ENCODE data around the gene EGR2. TPM values are rescaled to one million over a fixed set of nuclear protein-coding genes. Genes with fewer than 3 reads are reported as not detected.

EGR2 gene
- total and polyA plus RNA-seq, 2 donors (not counting 3 experiments of a cell fraction or from before 2014, with no cell fraction given) = 0.46 to 0.47 TPM

- Histone ChIP-seq H3K27me3 (ENCODE audit: control insufficient read depth in 2 of 2, insufficient read depth in 2 of 2, low read length in 2 of 2) (peaks cover 42 to 50% of the 10 kb centered on the region in 2 experiments), H4K20me1 (replicated peaks; ENCODE audit: control insufficient read depth, extremely low read depth, insufficient read depth, low read length) (no peaks in the 10 kb centered on the region), H3K9me1 (replicated peaks; ENCODE audit: control insufficient read depth, extremely low read depth, insufficient read depth, low read length) (no peaks in the 10 kb centered on the region), H3K9ac (replicated peaks; ENCODE audit: extremely low read depth, insufficient read depth, low read length) (no peak overlapping the region), H2AFZ (ENCODE audit: low read depth, low read length) (no peak overlapping the region), H3K4me2 (ENCODE audit: insufficient read depth, low read length) (peak overlapping the region; percentile 97), H3K27ac (ENCODE audit: insufficient read depth, low read depth, low read length) (no peak overlapping the region), H3K9me3 (replicated peaks; ENCODE audit: control insufficient read depth, insufficient read depth, low read length) (no peaks in the 10 kb centered on the region), H3K36me3 (ENCODE audit: control insufficient read depth in 2 of 2, extremely low read depth in 1 of 2, insufficient read depth in 2 of 2, low read length in 2 of 2) (no peaks in the 10 kb centered on the region), H3K79me2 (ENCODE audit: control insufficient read depth, insufficient read depth, low read length) (no peaks in the 10 kb centered on the region), H3K4me3 (replicated peaks in 1 of 3; ENCODE audit: insufficient read depth in 1 of 3, low read depth in 1 of 3, low read length in 3 of 3) (peak overlapping the region in 2 of 3 experiments; percentile 6 to 91), H3K4me1 (ENCODE audit: control insufficient read depth, extremely low read depth, insufficient read depth, low read length) (peaks cover 24% of the 10 kb centered on the region)
- DNase-seq (ENCODE audit: low read depth, low spot score) (peak; percentile 15), FAIRE-seq (no peak)
- dilution Hi-C loops (cut with MboI; ENCODE audit: extremely low pct_ligation_motif_present, low sequenced_read_pairs) (no loop called here), intact Hi-C loops (cut with micrococcal nuclease) (loop anchor here (1.0 to 5.0 kb wide), 9 partner anchors 11 to 1998 kb away; partner anchors contain the start of genes ADO, NRBF2, RHOBTB1 and RTKN2)
- ChIA-PET CTCF (interaction anchor here (0.6 to 9.9 kb wide), 6 partner anchors 8 to 222 kb away, joined by 3 to 232 read pairs (median 6); partner anchors contain the start of gene ADO), POLR2A (no interaction called here)
- TF ChIP-seq JUN (IDR thresholded peaks at IDR 0.05; ENCODE audit: borderline replicate concordance, insufficient read depth, insufficient read length, low read depth) (no peak), EZH2 (IDR thresholded peaks at IDR 0.05; ENCODE audit: borderline replicate concordance, low read depth, low read length, severe bottlenecking) (peak; percentile 91)
- no TSS peak for BruUV-seq (replicated peaks)
Observed at GRCh38 chr10:62815381-62816075, 638 bp downstream of the EGR2 start.

- FAIRE-seq (no peak), DNase-seq (ENCODE audit: low read depth, low spot score) (no peak)
- CTCF ChIA-PET = interaction anchor here (0.6 to 9.9 kb wide), 3 partner anchors 9 to 205 kb away, joined by 3 to 232 read pairs (median 3); no protein-coding TSS in a partner anchor
- Histone ChIP-seq H3K4me2 (ENCODE audit: insufficient read depth, low read length) (peak overlapping the region; percentile 10), H3K9me1 (replicated peaks; ENCODE audit: control insufficient read depth, extremely low read depth, insufficient read depth, low read length) (no peaks in the 10 kb centered on the region), H3K36me3 (ENCODE audit: control insufficient read depth in 2 of 2, extremely low read depth in 1 of 2, insufficient read depth in 2 of 2, low read length in 2 of 2) (no peaks in the 10 kb centered on the region), H3K27me3 (ENCODE audit: control insufficient read depth in 2 of 2, insufficient read depth in 2 of 2, low read length in 2 of 2) (peaks cover 36 to 44% of the 10 kb centered on the region in 2 experiments), H2AFZ (ENCODE audit: low read depth, low read length) (no peak overlapping the region), H4K20me1 (replicated peaks; ENCODE audit: control insufficient read depth, extremely low read depth, insufficient read depth, low read length) (no peaks in the 10 kb centered on the region), H3K9me3 (replicated peaks; ENCODE audit: control insufficient read depth, insufficient read depth, low read length) (no peaks in the 10 kb centered on the region), H3K27ac (ENCODE audit: insufficient read depth, low read depth, low read length) (no peak overlapping the region), H3K4me3 (replicated peaks in 1 of 3; ENCODE audit: insufficient read depth in 1 of 3, low read depth in 1 of 3, low read length in 3 of 3) (peak overlapping the region in 1 of 3 experiments; percentile 6), H3K9ac (replicated peaks; ENCODE audit: extremely low read depth, insufficient read depth, low read length) (no peak overlapping the region), H3K4me1 (ENCODE audit: control insufficient read depth, extremely low read depth, insufficient read depth, low read length) (peaks cover 24% of the 10 kb centered on the region), H3K79me2 (ENCODE audit: control insufficient read depth, insufficient read depth, low read length) (no peaks in the 10 kb centered on the region)
- intact Hi-C loops (cut with micrococcal nuclease) (loop anchor here (5.0 kb wide), 6 partner anchors 128 to 1998 kb away; partner anchors contain the start of genes RHOBTB1 and RTKN2), dilution Hi-C loops (cut with MboI; ENCODE audit: extremely low pct_ligation_motif_present, low sequenced_read_pairs) (no loop called here)
- POLR2A ChIA-PET = no interaction called here
- no TSS peak for BruUV-seq (replicated peaks)
- TF ChIP-seq GATA2 (IDR thresholded peaks at IDR 0.05; ENCODE audit: insufficient read depth, insufficient read length, low read depth, low read length) (no peak), EZH2 (IDR thresholded peaks at IDR 0.05; ENCODE audit: borderline replicate concordance, low read depth, low read length, severe bottlenecking) (no peak), JUN (IDR thresholded peaks at IDR 0.05; ENCODE audit: borderline replicate concordance, insufficient read depth, insufficient read length, low read depth) (no peak), POLR2A (IDR thresholded peaks at IDR 0.05; ENCODE audit: low read depth, low read length) (no peak), MYC (IDR thresholded peaks at IDR 0.05; ENCODE audit: low read depth, low read length) (no peak), CTCF (IDR thresholded peaks at IDR 0.05; ENCODE audit: extremely low read depth in 1 of 2, insufficient read depth in 1 of 2, low read depth in 1 of 2, low read length in 2 of 2) (no peak), MAX (IDR thresholded peaks at IDR 0.05; ENCODE audit: insufficient read depth, insufficient read length) (no peak), FOS (IDR thresholded peaks at IDR 0.05; ENCODE audit: borderline replicate concordance, insufficient read depth, low read length) (no peak), POLR2AphosphoS5 (IDR thresholded peaks at IDR 0.05; ENCODE audit: insufficient read depth, low read depth, low read length) (no peak)
Observed at GRCh38 chr10:62814756-62815380, 1.3 kb downstream of the EGR2 start.
